Astrocyte (in vitro differentiated cells and primary cell): ENCODE measurements around the gene DBI.

ENCODE experiments used
- EZH2 ChIP-seq: IDR thresholded peaks from 2 replicates; pipeline ENCODE4 v1.6.1; 2012; ENCODE audit warnings: mild to moderate bottlenecking, low read length, inconsistent platforms; ENCODE audit not compliant: insufficient read depth
- TF ChIP-seq, protein P1 (sequence below): IDR thresholded peaks from 2 replicates; pipeline ENCODE4 v1.5.1; 2011; ENCODE audit warnings: low read depth, mild to moderate bottlenecking, inconsistent platforms, low read length, moderate library complexity; ENCODE audit not compliant: insufficient read depth

DNA sequence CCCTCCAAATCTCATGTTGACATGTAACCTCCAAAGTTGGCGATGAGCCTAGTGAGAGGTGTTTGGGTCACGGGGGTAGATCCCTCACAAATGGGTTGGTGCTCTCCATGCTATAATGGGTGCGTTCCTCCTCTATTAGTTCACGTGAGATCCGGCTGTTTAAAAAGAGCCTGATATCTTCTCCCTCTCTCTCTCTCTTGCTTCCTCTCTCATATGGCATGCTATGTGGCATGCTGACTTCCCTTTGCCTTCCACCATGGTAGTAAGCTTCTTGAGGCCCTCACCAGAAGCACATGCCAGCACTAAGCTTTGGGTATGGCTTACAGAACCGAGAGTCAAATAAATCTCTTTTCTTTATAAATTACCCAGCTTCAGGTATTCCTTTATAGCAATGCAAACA, 39.3 kb upstream of the DBI start:
- TF ChIP-seq, protein P1, sequence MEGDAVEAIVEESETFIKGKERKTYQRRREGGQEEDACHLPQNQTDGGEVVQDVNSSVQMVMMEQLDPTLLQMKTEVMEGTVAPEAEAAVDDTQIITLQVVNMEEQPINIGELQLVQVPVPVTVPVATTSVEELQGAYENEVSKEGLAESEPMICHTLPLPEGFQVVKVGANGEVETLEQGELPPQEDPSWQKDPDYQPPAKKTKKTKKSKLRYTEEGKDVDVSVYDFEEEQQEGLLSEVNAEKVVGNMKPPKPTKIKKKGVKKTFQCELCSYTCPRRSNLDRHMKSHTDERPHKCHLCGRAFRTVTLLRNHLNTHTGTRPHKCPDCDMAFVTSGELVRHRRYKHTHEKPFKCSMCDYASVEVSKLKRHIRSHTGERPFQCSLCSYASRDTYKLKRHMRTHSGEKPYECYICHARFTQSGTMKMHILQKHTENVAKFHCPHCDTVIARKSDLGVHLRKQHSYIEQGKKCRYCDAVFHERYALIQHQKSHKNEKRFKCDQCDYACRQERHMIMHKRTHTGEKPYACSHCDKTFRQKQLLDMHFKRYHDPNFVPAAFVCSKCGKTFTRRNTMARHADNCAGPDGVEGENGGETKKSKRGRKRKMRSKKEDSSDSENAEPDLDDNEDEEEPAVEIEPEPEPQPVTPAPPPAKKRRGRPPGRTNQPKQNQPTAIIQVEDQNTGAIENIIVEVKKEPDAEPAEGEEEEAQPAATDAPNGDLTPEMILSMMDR, result no peak
- TF ChIP-seq EZH2, result no peak
